ENCODE results near the gene WNK3.
"Not testable (repeated sequence)": the region's sequence is repeated elsewhere in the genome, so short reads cannot be mapped to it uniquely, and the experiment has no call there.

Gene WNK3

DNA sequence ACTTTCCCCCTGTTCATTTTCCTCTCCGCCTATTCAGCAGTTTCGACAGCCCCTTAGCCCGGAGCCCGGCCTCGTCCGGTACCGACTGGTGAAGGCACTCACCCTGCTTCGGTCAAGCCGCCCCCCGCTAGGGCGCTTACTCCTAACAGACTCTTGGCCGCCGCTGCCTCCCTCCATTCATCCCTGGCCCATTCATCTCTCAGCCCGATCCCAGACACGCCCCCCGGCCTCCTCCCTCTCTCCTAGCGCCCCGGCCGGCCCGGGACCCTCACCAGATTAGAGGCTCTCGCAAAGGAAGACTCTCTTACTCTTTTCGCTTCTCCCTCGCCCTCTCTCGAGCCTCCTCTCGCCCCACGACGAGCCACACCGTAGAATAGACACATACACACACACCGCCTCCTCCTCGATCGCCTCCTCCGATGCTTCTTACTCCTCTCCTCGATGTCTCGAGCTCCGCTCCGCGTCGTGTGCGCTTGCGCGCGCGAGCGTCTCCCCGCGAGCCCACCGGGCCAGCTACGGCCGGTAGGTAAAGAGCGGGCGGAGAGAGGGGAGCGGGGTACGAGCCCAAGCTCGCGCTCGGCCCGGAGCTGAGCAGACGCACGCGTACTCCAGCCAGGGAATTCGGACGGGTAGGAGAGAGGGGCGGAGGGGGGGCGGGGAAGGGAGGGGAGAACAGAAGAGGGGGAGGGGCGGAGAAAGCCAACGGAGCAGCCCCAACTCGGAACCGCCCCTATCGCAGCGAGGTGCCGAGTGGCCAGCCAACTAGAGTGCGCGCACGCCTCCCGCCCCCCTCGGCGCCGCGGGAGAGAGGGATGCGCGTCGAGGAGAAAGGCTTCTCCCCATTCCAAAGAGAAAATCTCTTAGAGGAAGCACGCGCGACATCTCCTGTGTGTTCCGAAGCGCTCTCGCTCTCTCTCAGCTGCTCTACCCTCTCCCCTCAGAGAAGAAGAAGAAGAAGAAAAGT lies at the start of gene WNK3:
Gene WNK3 (minus strand): TSS at position 633 of the 964 bp plus-strand sequence.
- H3K4me3 ChIP-seq (replicated peaks in 1 of 2; ENCODE audit: low read depth in 2 of 2, low read length in 2 of 2) = peak within 1 kb of the TSS; percentile 51 to 54
- TF ChIP-seq, protein P1, sequence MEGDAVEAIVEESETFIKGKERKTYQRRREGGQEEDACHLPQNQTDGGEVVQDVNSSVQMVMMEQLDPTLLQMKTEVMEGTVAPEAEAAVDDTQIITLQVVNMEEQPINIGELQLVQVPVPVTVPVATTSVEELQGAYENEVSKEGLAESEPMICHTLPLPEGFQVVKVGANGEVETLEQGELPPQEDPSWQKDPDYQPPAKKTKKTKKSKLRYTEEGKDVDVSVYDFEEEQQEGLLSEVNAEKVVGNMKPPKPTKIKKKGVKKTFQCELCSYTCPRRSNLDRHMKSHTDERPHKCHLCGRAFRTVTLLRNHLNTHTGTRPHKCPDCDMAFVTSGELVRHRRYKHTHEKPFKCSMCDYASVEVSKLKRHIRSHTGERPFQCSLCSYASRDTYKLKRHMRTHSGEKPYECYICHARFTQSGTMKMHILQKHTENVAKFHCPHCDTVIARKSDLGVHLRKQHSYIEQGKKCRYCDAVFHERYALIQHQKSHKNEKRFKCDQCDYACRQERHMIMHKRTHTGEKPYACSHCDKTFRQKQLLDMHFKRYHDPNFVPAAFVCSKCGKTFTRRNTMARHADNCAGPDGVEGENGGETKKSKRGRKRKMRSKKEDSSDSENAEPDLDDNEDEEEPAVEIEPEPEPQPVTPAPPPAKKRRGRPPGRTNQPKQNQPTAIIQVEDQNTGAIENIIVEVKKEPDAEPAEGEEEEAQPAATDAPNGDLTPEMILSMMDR (IDR thresholded peaks at IDR 0.05; ENCODE audit: low read depth, low read length) = no peak
- peak; percentile 24 to 83 for DNase-seq (ENCODE audit: low read depth in 2 of 2)

DNA sequence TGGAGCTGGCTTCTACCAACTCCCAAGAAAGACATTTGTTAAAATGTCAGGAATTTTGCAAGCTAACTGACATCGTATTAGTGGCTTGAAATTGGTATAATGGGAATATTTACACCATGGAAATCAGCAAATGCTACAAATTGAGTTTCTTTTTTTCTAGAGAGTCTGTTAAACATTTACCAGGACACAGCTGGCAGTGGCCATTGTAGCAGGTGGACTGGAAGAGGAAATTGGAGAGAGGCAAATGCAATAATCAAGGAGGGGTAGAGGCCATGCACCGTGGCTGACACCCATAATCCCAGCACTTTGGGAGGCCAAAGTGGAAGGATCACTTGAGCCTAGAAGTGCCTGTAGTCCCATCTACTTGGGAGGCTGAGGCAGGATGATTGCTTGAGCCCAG lies 49.4 kb upstream of the WNK3 start:
- TF ChIP-seq, protein P1 (IDR thresholded peaks at IDR 0.05; ENCODE audit: low read depth, low read length) = no peak

GRCh38 chrX:54397113-54397512 lies 39.3 kb upstream of the WNK3 start:
- no peak overlapping the region for H3K4me3 ChIP-seq (replicated peaks in 1 of 2; ENCODE audit: low read depth in 2 of 2, low read length in 2 of 2)
- TF ChIP-seq, protein P1 (IDR thresholded peaks at IDR 0.05; ENCODE audit: low read depth, low read length) = no peak
- no peak for DNase-seq (ENCODE audit: low read depth in 2 of 2)

More for the DNA sequence above, 49.4 kb upstream of the WNK3 start:
- no peak overlapping the region for H3K4me3 ChIP-seq (replicated peaks in 1 of 2; ENCODE audit: low read depth in 2 of 2, low read length in 2 of 2)
- DNase-seq (ENCODE audit: low read depth in 2 of 2) = no peak

DNA sequence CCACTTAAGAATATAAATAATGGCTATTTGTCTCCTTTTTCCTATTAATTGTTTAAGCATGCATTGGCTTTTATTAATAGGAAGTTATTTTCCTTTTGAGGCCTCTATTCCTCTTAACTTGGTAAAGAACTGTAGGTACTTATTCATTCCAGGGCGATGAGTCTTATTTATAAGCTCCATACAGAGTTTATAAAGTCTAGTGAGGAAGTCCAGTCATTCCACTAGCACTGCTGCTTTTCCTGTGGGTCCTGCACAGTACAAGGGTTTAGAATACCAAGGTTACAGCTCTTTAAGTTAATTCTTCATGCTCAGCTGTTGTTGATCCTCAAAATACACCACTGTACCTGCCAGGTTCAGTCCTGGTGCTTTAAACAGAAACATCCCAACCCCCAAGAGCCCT lies 28.5 kb upstream of the WNK3 start:
- TF ChIP-seq, protein P1 (IDR thresholded peaks at IDR 0.05; ENCODE audit: low read depth, low read length) = no peak
- H3K4me3 ChIP-seq (replicated peaks in 1 of 2; ENCODE audit: low read depth in 2 of 2, low read length in 2 of 2) = no peak overlapping the region
- peak in 1 of 2 donors; percentile 2 for DNase-seq (ENCODE audit: low read depth in 2 of 2)

GRCh38 chrX:54384661-54385060 lies 26.8 kb upstream of the WNK3 start:
- H3K4me3 ChIP-seq (replicated peaks in 1 of 2; ENCODE audit: low read depth in 2 of 2, low read length in 2 of 2) = not testable (repeated sequence)
- peak in 1 of 2 donors; percentile 0 for DNase-seq (ENCODE audit: low read depth in 2 of 2)

- no peak for DNase-seq (ENCODE audit: low read depth in 2 of 2)
- TF ChIP-seq, protein P1 (IDR thresholded peaks at IDR 0.05; ENCODE audit: low read depth, low read length) = no peak
- H3K4me3 ChIP-seq (replicated peaks in 1 of 2; ENCODE audit: low read depth in 2 of 2, low read length in 2 of 2) = no peak overlapping the region
Measured at GRCh38 chrX:54359408-54359807, 1.6 kb upstream of the WNK3 start.

- DNase-seq (ENCODE audit: low read depth in 2 of 2) = peak; percentile 9 to 62
- H3K4me3 ChIP-seq (replicated peaks in 1 of 2; ENCODE audit: low read depth in 2 of 2, low read length in 2 of 2) = peak overlapping the region; percentile 51 to 54
- TF ChIP-seq, protein P1 (IDR thresholded peaks at IDR 0.05; ENCODE audit: low read depth, low read length) = no peak
Measured at GRCh38 chrX:54358424-54359211, 772 bp upstream of the WNK3 start.
